Measurements from ENCODE around the gene FCSK. TPM values are rescaled to one million over a fixed set of nuclear protein-coding genes. Genes with fewer than 3 reads are reported as not detected.

The FCSK gene
- total and polyA plus RNA-seq, 2 of the 13 experiments (the other 11 are each of a cell fraction or from before 2014, with no cell fraction given) = 9.1 to 19.2 TPM

- peak; percentile 56 for TF ChIP-seq ZHX2 (IDR thresholded peaks at IDR 0.05; ENCODE audit: low read depth)
- 0 out of 2 replicates have a peak, but pooled peaks have one; percentile 57 for TF ChIP-seq ZHX2 (CRISPR knock-in tag; IDR thresholded peaks at IDR 0.05; ENCODE audit: borderline replicate concordance)
- TF ChIP-seq MYC (CRISPR knock-in tag; IDR thresholded peaks at IDR 0.05; ENCODE audit: borderline replicate concordance) = peak; percentile 90
- TF ChIP-seq, protein P1, sequence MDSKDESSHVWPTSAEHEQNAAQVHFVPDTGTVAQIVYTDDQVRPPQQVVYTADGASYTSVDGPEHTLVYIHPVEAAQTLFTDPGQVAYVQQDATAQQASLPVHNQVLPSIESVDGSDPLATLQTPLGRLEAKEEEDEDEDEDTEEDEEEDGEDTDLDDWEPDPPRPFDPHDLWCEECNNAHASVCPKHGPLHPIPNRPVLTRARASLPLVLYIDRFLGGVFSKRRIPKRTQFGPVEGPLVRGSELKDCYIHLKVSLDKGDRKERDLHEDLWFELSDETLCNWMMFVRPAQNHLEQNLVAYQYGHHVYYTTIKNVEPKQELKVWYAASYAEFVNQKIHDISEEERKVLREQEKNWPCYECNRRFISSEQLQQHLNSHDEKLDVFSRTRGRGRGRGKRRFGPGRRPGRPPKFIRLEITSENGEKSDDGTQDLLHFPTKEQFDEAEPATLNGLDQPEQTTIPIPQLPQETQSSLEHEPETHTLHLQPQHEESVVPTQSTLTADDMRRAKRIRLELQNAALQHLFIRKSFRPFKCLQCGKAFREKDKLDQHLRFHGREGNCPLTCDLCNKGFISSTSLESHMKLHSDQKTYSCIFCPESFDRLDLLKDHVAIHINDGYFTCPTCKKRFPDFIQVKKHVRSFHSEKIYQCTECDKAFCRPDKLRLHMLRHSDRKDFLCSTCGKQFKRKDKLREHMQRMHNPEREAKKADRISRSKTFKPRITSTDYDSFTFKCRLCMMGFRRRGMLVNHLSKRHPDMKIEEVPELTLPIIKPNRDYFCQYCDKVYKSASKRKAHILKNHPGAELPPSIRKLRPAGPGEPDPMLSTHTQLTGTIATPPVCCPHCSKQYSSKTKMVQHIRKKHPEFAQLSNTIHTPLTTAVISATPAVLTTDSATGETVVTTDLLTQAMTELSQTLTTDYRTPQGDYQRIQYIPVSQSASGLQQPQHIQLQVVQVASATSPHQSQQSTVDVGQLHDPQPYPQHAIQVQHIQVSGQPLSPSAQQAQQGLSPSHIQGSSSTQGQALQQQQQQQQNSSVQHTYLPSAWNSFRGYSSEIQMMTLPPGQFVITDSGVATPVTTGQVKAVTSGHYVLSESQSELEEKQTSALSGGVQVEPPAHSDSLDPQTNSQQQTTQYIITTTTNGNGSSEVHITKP (CRISPR knock-in tag; IDR thresholded peaks at IDR 0.05; ENCODE audit: low read depth) = peak; percentile 80
- 0 out of 2 replicates have a peak, but pooled peaks have one; percentile 37 for TF ChIP-seq TMF1 (CRISPR knock-in tag; IDR thresholded peaks at IDR 0.05; ENCODE audit: low read depth)
- peak; percentile 99 for TF ChIP-seq ZBTB10 (CRISPR knock-in tag; IDR thresholded peaks at IDR 0.05; ENCODE audit: borderline replicate concordance)
- peak; percentile 86; the same call in 1 of the 2 replicates for TF ChIP-seq KLF13 (CRISPR knock-in tag; IDR thresholded peaks at IDR 0.05)
- TF ChIP-seq RARA (CRISPR knock-in tag; IDR thresholded peaks at IDR 0.05) = no peak; the same call in 1 of the 2 replicates
- TF ChIP-seq ZNF20 (CRISPR knock-in tag; IDR thresholded peaks at IDR 0.05) = peak; percentile 72; the same call in 1 of the 2 replicates
- TF ChIP-seq TRIM24 (CRISPR knock-in tag; IDR thresholded peaks at IDR 0.05) = no peak
- peak; percentile 59 for TF ChIP-seq ARNTL (CRISPR knock-in tag; IDR thresholded peaks at IDR 0.05)
- TF ChIP-seq ZNF331 (CRISPR knock-in tag; IDR thresholded peaks at IDR 0.05) = peak; percentile 59; the same call in 1 of the 2 replicates
- no peak for TF ChIP-seq ZNF530 (CRISPR knock-in tag; IDR thresholded peaks at IDR 0.05; ENCODE audit: low read depth)
- TF ChIP-seq KLF16 (CRISPR knock-in tag; IDR thresholded peaks at IDR 0.05) = peak in 1 of 2 experiments; percentile 75; a peak in 2 of 4 replicates
- peak; percentile 97 for TF ChIP-seq ZNF143 (CRISPR knock-in tag; IDR thresholded peaks at IDR 0.05)
- TF ChIP-seq ZNF589 (CRISPR knock-in tag; conservative IDR thresholded peaks at IDR 0.05) = no peak
Observed at GRCh38 chr16:70454222-70455034, at the start of gene FCSK (continued).

Data from HepG2 (cell line).